ENCODE results near the gene CFAP73. TPM values are rescaled to one million over a fixed set of nuclear protein-coding genes. Genes with fewer than 3 reads are reported as not detected.

The CFAP73 gene
- total RNA-seq, 4 donors from 2014 or later, result not detected

GRCh38 chr12:113103756-113104450, 45.6 kb upstream of the CFAP73 start:
- H3K4me3 ChIP-seq, result no peak overlapping the region
- no peak for DNase-seq
- no peak for ATAC-seq
- TF ChIP-seq POLR2A (IDR thresholded peaks at IDR 0.05) (no peak), CTCF (IDR thresholded peaks at IDR 0.05 in 4 of 5, conservative IDR thresholded peaks at IDR 0.05 in 1 of 5) (no peak)
- in situ Hi-C loops (cut with MboI; ENCODE audit: low sequenced_read_pairs in 4 of 4) (no loop called here), intact Hi-C loops (cut with DNase I; ENCODE audit: low total_unique reads) (no loop called here)
- no peaks in the 10 kb centered on the region for H3K9me3 ChIP-seq
- no peak overlapping the region for H3K27ac ChIP-seq
- no peaks in the 10 kb centered on the region for H3K4me1 ChIP-seq
- no peaks in the 10 kb centered on the region for H3K36me3 ChIP-seq
- peaks cover 7 to 17% (median 15%) of the 10 kb centered on the region in 3 donors for H3K27me3 ChIP-seq

- intact Hi-C loops (cut with DNase I; ENCODE audit: low total_unique reads), result no loop called here
- in situ Hi-C loops (cut with MboI; ENCODE audit: low sequenced_read_pairs in 4 of 4), result no loop called here
- no peak overlapping the region for H3K27ac ChIP-seq
- TF ChIP-seq CTCF (IDR thresholded peaks at IDR 0.05 in 4 of 5, conservative IDR thresholded peaks at IDR 0.05 in 1 of 5) (no peak), POLR2A (IDR thresholded peaks at IDR 0.05) (no peak)
- H3K36me3 ChIP-seq, result no peaks in the 10 kb centered on the region
- no peak overlapping the region for H3K4me3 ChIP-seq
- peaks cover 7 to 17% (median 10%) of the 10 kb centered on the region in 3 donors for H3K27me3 ChIP-seq
- no peaks in the 10 kb centered on the region for H3K4me1 ChIP-seq
- no peaks in the 10 kb centered on the region for H3K9me3 ChIP-seq
- ATAC-seq, result no peak
- DNase-seq, result no peak
Observed at GRCh38 chr12:113104953-113105510, 44.5 kb upstream of the CFAP73 start.

DNA sequence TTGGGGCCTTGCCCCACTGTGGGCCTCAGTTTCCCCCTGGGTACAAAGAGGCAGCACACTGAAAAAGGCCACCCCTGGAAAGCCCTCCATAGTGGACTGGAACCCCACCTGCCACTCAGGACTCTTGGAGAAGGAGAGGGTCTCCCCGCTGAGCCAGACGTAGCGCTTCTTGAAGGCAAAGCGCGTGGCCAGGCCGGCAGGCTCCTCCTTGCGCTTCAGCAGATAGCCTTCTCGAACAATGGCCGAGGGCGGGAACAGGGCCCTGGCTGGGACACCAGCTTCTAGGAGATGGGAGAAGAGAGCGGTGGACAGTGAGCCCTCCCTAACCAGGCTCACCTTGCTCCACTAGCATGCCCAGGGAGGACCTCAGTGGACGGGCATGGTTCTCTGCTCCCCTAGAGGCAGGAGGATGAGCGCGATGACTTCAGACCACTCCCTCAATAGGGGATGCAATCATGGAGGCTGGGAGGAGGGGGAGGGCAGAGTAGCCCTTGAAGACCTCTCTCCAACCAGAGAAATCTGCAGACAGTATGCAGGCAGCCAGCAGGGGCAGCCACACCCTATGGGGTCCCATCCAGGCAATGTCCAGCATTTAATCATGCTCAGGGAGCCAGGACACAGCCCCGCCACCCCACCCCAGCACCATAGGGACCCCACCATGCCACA, 43.8 kb upstream of the CFAP73 start:
- in situ Hi-C loops (cut with MboI; ENCODE audit: low sequenced_read_pairs in 4 of 4), result no loop called here
- Histone ChIP-seq H3K27me3 (peaks cover 4 to 17% (median 7%) of the 10 kb centered on the region in 3 donors), H3K4me3 (no peak overlapping the region), H3K36me3 (no peaks in the 10 kb centered on the region), H3K27ac (no peak overlapping the region), H3K4me1 (no peaks in the 10 kb centered on the region), H3K9me3 (no peaks in the 10 kb centered on the region)
- TF ChIP-seq POLR2A (IDR thresholded peaks at IDR 0.05), result no peak
- no peak for TF ChIP-seq CTCF (IDR thresholded peaks at IDR 0.05 in 4 of 5, conservative IDR thresholded peaks at IDR 0.05 in 1 of 5)
- intact Hi-C loops (cut with DNase I; ENCODE audit: low total_unique reads), result no loop called here
- DNase-seq (no peak), ATAC-seq (no peak)

DNA sequence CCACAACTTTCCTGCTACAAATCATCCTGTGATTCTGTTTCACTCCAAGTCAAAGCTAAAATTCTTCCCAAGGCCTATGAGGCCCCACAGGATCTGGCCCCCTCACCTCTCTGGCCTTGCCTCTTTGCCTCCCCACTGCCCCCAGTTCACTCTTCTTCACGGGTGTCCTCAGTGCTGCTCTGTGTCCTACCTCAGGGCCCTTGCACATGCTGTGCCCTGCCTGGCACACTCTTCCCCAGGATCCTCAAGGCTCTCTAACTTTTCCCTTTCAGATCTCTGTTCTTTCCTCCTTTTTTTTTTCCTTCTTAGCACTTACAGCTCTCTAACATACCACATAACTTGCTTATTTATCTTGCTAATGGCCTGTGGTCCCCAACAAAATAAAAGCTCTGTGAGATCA, 43.2 kb upstream of the CFAP73 start:
- ATAC-seq, result no peak
- DNase-seq, result no peak
- peaks cover 4 to 14% (median 7%) of the 10 kb centered on the region in 3 donors for H3K27me3 ChIP-seq
- no peaks in the 10 kb centered on the region for H3K36me3 ChIP-seq
- no peaks in the 10 kb centered on the region for H3K4me1 ChIP-seq
- no peak overlapping the region for H3K4me3 ChIP-seq
- no peak overlapping the region for H3K27ac ChIP-seq
- intact Hi-C loops (cut with DNase I; ENCODE audit: low total_unique reads) (no loop called here), in situ Hi-C loops (cut with MboI; ENCODE audit: low sequenced_read_pairs in 4 of 4) (no loop called here)
- no peak for TF ChIP-seq CTCF (IDR thresholded peaks at IDR 0.05 in 4 of 5, conservative IDR thresholded peaks at IDR 0.05 in 1 of 5)
- no peak for TF ChIP-seq POLR2A (IDR thresholded peaks at IDR 0.05)
- no peaks in the 10 kb centered on the region for H3K9me3 ChIP-seq
